ENCODE measurements around the gene MAN1C1.
"Not testable (repeated sequence)": the region's sequence is repeated elsewhere in the genome, so short reads cannot be mapped to it uniquely, and the experiment has no call there.

MAN1C1 gene

GRCh38 chr1:25583519-25584370, 32.8 kb upstream of the MAN1C1 start:
- no peak for DNase-seq

DNA sequence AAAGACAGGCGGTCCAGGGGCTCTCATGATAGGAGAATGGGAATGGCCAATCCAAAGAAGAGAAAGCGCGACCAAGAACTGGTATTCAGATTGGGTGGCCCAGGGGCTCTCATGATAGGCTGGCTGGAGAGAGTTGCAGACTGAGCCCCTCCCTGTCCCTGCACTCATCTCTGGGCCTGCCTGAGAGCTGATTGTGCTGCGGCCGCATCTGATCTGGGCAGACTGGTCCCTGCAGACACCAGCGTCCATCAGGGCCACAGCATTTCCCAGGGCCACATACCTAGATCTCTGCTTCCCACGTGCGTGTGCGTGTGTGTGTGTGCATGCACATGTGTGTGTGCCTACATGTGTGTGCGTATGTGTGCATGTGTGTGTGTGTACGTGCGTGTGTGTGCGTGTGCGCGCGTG, 30.4 kb upstream of the MAN1C1 start:
- no peak for DNase-seq

- no peak for DNase-seq
These were observed 29.3 kb upstream of the MAN1C1 start for GRCh38 chr1:25587290-25587689.

GRCh38 chr1:25588224-25588623, 28.4 kb upstream of the MAN1C1 start:
- not testable (repeated sequence) for DNase-seq

DNA sequence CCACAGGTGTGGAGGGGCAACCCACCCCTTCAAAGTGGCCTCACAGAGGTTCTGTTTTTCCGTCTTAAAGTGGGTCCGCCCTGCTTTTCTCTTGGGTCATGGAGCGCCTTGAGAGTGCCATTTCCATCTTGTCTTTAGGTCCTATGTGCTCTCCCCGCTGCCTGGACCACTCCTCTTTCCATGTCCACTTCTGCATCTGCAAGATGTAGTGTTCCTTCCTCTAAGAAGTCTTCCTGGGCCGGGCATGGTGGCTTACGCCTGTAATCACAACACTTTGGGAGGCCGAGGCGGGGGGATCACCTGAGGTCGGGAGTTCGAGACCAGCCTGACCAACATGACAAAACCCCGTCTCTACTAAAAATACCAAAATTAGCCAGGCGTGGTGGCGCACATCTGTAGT, 27.8 kb upstream of the MAN1C1 start:
- DNase-seq, result not testable (repeated sequence)

DNA sequence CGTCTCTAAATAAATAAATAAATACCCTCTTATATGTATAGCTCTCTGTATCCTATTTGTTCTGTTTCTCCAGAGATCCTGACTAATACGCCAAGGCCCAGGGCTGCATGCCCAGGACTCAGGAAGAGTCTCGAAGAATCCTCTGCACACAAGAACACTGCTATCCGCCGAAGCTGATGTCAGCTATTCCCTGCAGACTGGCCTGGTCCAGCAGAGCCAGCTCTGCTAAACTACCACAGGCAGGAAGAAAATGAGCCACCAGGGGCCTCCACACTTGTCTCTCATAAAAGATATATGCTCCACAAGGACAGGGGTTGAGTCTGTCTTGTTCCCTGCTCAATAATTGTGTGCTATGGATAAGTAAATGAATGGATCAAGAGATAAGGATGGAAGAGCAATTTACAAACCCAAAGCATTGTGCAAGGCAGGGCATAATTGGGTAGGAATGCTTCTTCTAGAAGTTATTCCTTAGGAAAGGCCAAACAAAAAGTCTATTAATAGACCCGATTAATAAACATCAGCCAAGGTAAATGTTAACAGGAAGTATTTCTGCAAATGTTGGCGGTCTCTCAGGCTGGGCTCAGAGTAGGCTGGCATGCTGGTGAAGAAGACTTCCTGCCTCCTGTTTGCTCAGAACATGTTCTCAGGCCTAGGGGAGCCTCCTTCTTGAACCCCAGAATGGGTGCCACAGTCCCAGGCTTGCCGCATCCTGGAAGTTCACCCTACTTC, 26.3 kb upstream of the MAN1C1 start:
- DNase-seq, result no peak

DNA sequence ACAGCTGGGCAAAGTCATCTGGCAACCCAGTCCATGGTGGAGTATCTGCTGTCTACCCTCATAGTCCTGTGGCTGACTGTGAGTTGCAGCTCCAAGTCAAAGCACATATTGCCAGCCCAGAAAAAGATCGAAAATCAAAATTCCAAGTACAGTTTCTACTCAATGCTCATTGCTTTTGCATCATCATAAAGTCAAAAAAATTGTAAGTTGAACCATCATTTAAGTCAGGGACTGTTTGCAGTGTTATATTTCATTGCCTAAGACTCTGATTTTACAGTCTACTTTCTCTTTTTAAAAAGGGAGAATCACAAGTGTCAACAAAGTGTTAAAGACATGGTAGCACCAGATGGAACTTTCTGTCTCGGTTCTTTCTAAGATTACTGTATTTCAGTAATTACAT, 22.7 kb upstream of the MAN1C1 start:
- DNase-seq, result no peak

DNA sequence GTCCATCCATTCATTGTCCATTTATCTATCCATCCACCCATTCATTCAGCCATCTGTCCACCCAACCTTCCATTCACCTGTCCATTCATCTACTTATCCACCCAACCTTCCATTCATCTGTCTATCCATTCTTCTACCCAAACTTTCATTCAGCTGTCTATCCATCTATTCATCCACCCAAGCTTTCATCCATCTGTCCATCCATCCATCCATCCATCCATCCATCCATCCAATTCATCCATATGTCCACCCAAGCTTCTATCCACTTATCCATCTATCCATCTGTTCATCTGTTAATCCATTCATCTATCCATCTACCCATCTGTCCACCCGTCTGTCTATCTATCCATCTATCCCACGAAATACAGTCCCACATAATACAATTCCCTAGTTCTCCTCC, 21.6 kb upstream of the MAN1C1 start:
- DNase-seq, result no peak

DNA sequence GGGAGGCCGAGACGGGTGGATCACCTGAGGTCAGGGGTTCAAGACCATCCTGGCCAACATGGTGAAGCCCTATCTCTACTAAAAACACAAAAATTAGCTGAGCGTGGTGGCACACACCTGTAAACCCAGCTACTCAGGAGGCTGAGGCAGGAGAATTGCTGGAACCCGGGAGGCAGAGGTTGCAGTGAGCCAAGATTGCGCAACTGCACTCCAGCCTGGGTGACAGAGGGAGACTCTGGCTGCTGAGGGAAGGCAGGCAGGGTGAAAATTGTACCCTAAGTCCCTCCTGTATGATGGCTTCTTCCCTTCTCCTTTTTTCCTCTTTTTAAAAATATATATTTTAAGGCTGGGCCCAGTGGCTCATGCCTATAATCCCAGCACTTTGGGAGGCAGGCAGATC, 19.9 kb upstream of the MAN1C1 start:
- not testable (repeated sequence) for DNase-seq

GRCh38 chr1:25598879-25599278, 17.7 kb upstream of the MAN1C1 start:
- no peak for DNase-seq

GRCh38 chr1:25599969-25600610, 16.5 kb upstream of the MAN1C1 start:
- no peak for DNase-seq

- DNase-seq, result peak; percentile 28
These were observed 15.5 kb upstream of the MAN1C1 start for GRCh38 chr1:25600971-25601699.

DNA sequence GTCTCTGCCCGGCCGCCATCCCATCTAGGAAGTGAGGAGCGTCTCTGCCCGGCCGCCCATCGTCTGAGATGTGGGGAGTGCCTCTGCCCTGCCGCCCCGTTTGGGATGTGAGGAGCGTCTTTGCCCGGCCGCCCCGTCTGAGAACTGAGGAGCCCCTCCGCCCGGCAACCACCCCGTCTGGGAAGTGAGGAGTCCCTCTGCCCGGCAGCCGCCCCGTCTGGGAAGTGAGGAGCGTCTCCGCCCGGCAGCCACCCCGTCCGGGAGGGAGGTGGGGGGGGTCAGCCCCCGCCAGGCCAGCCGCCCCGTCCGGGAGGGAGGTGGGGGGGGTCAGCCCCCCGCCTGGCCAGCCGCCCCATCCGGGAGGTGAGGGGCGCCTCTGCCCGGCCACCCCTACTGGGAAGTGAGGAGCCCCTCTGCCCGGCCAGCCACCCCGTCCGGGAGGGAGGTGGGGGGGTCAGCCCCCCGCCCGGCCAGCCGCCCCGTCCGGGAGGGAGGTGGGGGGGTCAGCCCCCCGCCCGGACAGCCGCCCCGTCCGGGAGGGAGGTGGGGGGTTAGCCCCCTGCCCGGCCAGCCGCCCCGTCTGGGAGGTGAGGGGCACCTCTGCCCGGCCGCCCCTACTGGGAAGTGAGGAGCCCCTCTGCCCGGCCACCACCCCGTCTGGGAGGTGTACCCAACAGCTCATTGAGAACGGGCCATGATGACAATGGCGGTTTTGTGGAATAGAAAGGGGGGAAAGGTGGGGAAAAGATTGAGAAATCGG, 12.6 kb upstream of the MAN1C1 start:
- DNase-seq, result not testable (repeated sequence)

- DNase-seq, result no peak
These were observed 9.5 kb upstream of the MAN1C1 start for GRCh38 chr1:25607123-25607522.

- peak; percentile 82 for DNase-seq
These were observed 8.0 kb upstream of the MAN1C1 start for GRCh38 chr1:25608488-25609178.

- DNase-seq, result no peak
These were observed 6.7 kb upstream of the MAN1C1 start for GRCh38 chr1:25609921-25610320.

- peak; percentile 18 for DNase-seq
These were observed 5.6 kb upstream of the MAN1C1 start for GRCh38 chr1:25610822-25611630.

DNA sequence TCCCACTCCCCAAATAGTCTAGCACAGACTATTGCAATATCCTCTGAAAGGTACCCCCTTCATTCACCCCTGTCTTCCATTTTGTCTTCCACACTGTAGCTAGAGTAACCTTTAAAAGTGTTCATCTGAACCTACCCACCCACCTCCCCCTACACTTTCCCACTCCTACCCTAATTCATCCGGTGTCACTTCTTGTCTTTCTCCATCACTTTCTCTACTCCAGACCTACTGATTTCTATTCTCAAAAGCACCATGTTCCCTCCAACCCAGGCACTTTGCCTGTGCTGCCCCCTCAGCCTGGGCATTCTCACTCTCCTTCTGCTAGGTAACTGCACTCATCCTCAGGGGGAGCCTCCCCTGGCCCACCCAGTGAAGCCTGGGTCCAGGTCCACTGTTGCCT, 4.7 kb upstream of the MAN1C1 start:
- DNase-seq, result no peak

- DNase-seq, result no peak
These were observed 4.2 kb upstream of the MAN1C1 start for GRCh38 chr1:25612421-25612820.

DNA sequence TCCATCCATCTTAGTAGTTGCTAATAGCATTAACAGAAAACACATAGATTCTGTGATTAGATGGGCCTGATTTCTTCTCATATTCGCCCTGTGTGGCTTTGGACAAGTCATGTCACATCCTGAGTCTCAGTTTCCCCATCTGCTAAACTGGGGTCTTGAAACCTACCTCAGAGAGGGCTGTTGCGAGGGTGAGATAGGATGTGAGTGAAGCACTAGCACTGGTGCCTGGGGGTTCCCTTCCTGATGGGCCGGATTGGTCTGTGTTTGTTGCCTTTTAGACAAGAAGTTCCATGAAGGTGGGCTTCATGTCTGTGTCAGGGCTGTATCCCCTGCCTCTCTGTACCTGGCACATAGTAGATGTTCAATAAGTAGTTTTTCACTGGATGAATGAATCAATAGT, 3.5 kb upstream of the MAN1C1 start:
- DNase-seq, result no peak
